OCI-LY7 (cell line): ENCODE results near the gene SLC9A9.

Source experiments
- CTCF ChIP-seq: fragments of 200-600 bp; sonication (generic); conservative IDR thresholded peaks from 2 replicates; pipeline ENCODE4 v1.5.1; 2014; ENCODE audit warnings: mild to moderate bottlenecking, antibody characterized with exemption, low read length, moderate library complexity, mixed read lengths
- EZH2phosphoT487 ChIP-seq: fragments of 200-600 bp; sonication (generic); IDR thresholded peaks from 2 replicates; pipeline ENCODE4 v1.6.1; 2018; ENCODE audit warnings: low read depth, borderline replicate concordance, mild to moderate bottlenecking, mixed run types, antibody characterized with exemption, low read length, moderate library complexity, mixed read lengths

DNA sequence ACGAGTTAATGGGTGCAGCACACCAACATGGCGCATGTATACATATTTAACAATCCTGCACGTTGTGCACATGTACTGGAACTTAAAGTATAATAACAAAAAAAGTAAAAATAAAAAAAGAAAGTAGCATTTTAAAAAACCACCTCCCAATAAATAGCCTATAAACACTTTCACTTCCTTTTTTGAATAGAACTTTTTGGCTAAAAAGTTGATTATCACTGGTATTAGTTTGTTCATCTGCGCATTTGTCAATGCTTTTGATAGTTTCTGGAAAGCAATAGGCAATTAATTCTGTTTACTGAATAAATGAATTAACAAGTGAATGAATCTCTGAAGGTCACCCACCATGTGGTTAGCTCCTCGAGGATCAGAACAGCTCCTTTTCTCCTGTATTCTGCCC, 179.9 kb downstream of the SLC9A9 start:
- TF ChIP-seq CTCF (no peak), EZH2phosphoT487 (no peak)
